Right renal cortex interstitium (tissue), 3 donors: ENCODE measurements around the gene TMEM231. TPM values are rescaled to one million over a fixed set of nuclear protein-coding genes. Genes with fewer than 3 reads are reported as not detected.
"Not testable (repeated sequence)": the region's sequence is repeated elsewhere in the genome, so short reads cannot be mapped to it uniquely, and the experiment has no call there.

Experiments
- DNase-seq, 3 donors: peaks; one replicate each; pipeline ENCODE4 v3.0.0-alpha.2; 2013; ENCODE audit warnings: low read depth in 3 of 3, low spot score in 2 of 3
- polyA plus RNA-seq, 3 donors: library from polyadenylated mRNA; unstranded; fragments of 120-200 nt; gene quantifications; one replicate each; pipeline ENCODE4 v1.2.1, GENCODE V29; 2013; ENCODE audit not compliant: insufficient read length in 3 of 3

Gene TMEM231
- 10 to 100 TPM; 18.4 to 20.5 (median 19.4) TPM for polyA plus RNA-seq

GRCh38 chr16:75555707-75556430, at the start of gene TMEM231:
Gene TMEM231, minus strand, starts transcription at chr16:75556252. Its CDS starts 43 bp downstream, at chr16:75556209.
- DNase-seq = peak; percentile 84 to 91 (median 85)

GRCh38 chr16:75603241-75603640, 47.2 kb upstream of the TMEM231 start:
- no peak for DNase-seq

- no peak for DNase-seq
Measured at GRCh38 chr16:75599452-75600277, 43.6 kb upstream of the TMEM231 start.

GRCh38 chr16:75593825-75594820, 38.1 kb upstream of the TMEM231 start:
- DNase-seq = no peak

- no peak for DNase-seq
Measured at GRCh38 chr16:75593308-75593707, 37.3 kb upstream of the TMEM231 start.

- DNase-seq = not testable (repeated sequence)
Measured at GRCh38 chr16:75591927-75592326, 35.9 kb upstream of the TMEM231 start.

- no peak for DNase-seq
Measured at GRCh38 chr16:75590920-75591843, 35.1 kb upstream of the TMEM231 start.

- DNase-seq = no peak
Measured at GRCh38 chr16:75589306-75589705, 33.3 kb upstream of the TMEM231 start.

GRCh38 chr16:75588716-75589115, 32.7 kb upstream of the TMEM231 start:
- DNase-seq = no peak

- no peak for DNase-seq
Measured at GRCh38 chr16:75584108-75584507, 28.1 kb upstream of the TMEM231 start.

- no peak for DNase-seq
Measured at GRCh38 chr16:75579281-75579834, 23.3 kb upstream of the TMEM231 start.

GRCh38 chr16:75578725-75579124, 22.7 kb upstream of the TMEM231 start:
- no peak for DNase-seq

GRCh38 chr16:75578212-75578611, 22.2 kb upstream of the TMEM231 start:
- no peak for DNase-seq

GRCh38 chr16:75576384-75576811, 20.3 kb upstream of the TMEM231 start:
- no peak for DNase-seq

GRCh38 chr16:75575958-75576357, 19.9 kb upstream of the TMEM231 start:
- no peak for DNase-seq

GRCh38 chr16:75573955-75574354, 17.9 kb upstream of the TMEM231 start:
- DNase-seq = no peak

- no peak for DNase-seq
Measured at GRCh38 chr16:75572864-75573542, 17.0 kb upstream of the TMEM231 start.

- DNase-seq = no peak
Measured at GRCh38 chr16:75570396-75571065, 14.5 kb upstream of the TMEM231 start.
